ENCODE data around the gene ARRB1. TPM values are rescaled to one million over a fixed set of nuclear protein-coding genes. Genes with fewer than 3 reads are reported as not detected.
"Not testable (repeated sequence)": the region's sequence is repeated elsewhere in the genome, so short reads cannot be mapped to it uniquely, and the experiment has no call there.

ARRB1 gene
- total RNA-seq, 2 donors from 2014 or later: 70.3 to 73.4 TPM

DNA sequence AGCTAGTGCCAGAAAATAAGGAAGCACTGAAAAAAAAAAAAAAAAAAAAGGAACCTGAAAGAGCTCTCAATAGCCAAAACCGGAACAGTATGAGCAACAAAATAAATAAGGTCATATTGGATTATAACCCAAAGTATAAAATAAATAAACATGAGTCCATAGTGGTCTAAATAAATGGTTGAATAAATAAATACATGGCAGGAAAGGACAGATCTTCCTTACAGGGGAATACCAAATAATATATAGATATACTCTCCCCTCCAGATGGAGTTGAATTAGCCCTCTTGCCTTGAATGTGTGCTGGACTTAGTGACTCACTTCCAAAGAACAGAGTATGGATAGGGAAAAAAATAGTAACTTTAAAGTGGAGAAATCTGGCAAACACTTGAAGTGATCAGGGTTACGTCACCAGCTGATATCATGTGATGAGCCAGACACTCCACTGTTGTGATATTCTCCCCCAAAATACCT, 14.3 kb upstream of the ARRB1 start:
- Histone ChIP-seq H3K27ac (peak overlapping the region; percentile 13), H3K4me3 (no peak overlapping the region)
- intact Hi-C loops (cut with DNase I): no loop called here

DNA sequence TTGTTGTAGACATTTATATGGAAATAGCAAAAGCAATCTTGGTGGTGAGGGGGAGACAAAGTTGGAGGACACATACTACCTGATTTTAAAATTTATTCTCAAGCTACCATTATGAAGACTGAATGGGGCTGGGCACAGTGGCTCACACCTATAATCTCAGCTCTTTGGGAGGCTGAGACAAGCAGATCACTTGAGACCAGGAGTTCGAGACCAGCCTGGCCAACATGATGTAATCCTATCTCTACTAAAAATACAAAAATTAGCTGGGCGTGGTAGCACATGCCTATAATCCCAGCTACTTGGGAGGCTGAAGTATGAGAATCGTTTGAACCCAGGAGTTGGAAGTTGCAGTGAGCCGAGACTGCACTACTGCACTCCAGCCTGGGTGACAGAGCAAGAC, 10.8 kb upstream of the ARRB1 start:
- intact Hi-C loops (cut with DNase I); H3K9ac ChIP-seq (ENCODE audit: low read depth in 2 of 2, low read length in 2 of 2); H3K4me1 ChIP-seq; H3K4me3 ChIP-seq; H3K27ac ChIP-seq; H3K9me3 ChIP-seq; H3K36me3 ChIP-seq; DNase-seq; H3K27me3 ChIP-seq: not testable (repeated sequence)

More for the DNA sequence above, 14.3 kb upstream of the ARRB1 start:
- H3K9ac ChIP-seq (ENCODE audit: low read depth in 2 of 2, low read length in 2 of 2): no peak overlapping the region
- TF ChIP-seq, protein P1, sequence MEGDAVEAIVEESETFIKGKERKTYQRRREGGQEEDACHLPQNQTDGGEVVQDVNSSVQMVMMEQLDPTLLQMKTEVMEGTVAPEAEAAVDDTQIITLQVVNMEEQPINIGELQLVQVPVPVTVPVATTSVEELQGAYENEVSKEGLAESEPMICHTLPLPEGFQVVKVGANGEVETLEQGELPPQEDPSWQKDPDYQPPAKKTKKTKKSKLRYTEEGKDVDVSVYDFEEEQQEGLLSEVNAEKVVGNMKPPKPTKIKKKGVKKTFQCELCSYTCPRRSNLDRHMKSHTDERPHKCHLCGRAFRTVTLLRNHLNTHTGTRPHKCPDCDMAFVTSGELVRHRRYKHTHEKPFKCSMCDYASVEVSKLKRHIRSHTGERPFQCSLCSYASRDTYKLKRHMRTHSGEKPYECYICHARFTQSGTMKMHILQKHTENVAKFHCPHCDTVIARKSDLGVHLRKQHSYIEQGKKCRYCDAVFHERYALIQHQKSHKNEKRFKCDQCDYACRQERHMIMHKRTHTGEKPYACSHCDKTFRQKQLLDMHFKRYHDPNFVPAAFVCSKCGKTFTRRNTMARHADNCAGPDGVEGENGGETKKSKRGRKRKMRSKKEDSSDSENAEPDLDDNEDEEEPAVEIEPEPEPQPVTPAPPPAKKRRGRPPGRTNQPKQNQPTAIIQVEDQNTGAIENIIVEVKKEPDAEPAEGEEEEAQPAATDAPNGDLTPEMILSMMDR (IDR thresholded peaks at IDR 0.05): no peak
- no peaks in the 10 kb centered on the region for H3K4me1 ChIP-seq
- no peaks in the 10 kb centered on the region for H3K36me3 ChIP-seq
- no peaks in the 10 kb centered on the region for H3K27me3 ChIP-seq
- no peaks in the 10 kb centered on the region for H3K9me3 ChIP-seq
- no peak for DNase-seq

DNA sequence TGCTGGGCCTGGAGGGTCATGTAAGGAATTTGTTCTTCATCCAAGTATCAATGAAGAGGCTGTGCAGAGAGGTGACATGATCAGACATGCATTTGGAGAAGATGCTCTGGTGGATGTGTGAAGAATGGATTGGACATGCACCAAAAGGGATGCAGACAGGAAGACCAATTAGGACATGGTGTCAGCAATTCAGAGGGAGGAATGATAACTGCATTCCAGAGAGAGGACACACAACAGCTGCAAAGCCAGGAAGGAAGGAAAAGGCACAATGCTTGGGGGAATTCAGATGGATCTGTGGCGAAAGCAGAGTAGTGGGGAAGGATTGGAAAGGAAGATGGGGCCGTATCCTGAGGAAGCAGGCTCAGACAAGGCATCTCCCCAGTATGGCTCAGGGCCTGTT, 5.2 kb upstream of the ARRB1 start:
- TF ChIP-seq, protein P1 (IDR thresholded peaks at IDR 0.05): no peak
- H3K4me3 ChIP-seq: no peak overlapping the region
- H3K4me1 ChIP-seq: peaks cover 6% of the 10 kb centered on the region
- no peak overlapping the region for H3K27ac ChIP-seq
- H3K9me3 ChIP-seq: no peaks in the 10 kb centered on the region
- H3K27me3 ChIP-seq: no peaks in the 10 kb centered on the region
- H3K9ac ChIP-seq (ENCODE audit: low read depth in 2 of 2, low read length in 2 of 2): no peak overlapping the region
- H3K36me3 ChIP-seq: no peaks in the 10 kb centered on the region
- intact Hi-C loops (cut with DNase I): no loop called here
- no peak for DNase-seq

DNA sequence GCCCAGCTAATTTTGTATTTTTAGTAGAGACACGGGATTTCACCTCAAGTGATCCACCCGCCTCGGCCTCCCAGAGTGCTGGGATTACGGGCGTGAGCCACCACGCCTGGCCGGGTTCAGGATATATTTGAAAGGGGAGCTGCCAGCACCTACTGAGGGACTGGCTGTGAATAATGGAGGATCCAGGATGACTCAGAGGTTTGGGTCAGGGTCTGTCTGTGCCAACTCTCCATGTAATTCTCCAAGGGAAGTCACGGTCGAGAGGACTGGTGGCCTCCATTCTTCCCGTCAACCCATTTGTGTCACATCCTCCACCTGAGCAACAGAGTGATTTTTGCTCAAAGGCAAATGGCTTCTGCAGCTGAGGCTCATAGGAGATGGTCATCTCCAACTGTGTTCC, 3.6 kb upstream of the ARRB1 start:
- H3K27me3 ChIP-seq: no peaks in the 10 kb centered on the region
- H3K27ac ChIP-seq: no peak overlapping the region
- H3K4me3 ChIP-seq: no peak overlapping the region
- intact Hi-C loops (cut with DNase I): no loop called here
- peaks cover 6% of the 10 kb centered on the region for H3K4me1 ChIP-seq
- no peaks in the 10 kb centered on the region for H3K9me3 ChIP-seq
- no peak overlapping the region for H3K9ac ChIP-seq (ENCODE audit: low read depth in 2 of 2, low read length in 2 of 2)
- H3K36me3 ChIP-seq: no peaks in the 10 kb centered on the region
- no peak for DNase-seq
- TF ChIP-seq, protein P1 (IDR thresholded peaks at IDR 0.05): no peak

DNA sequence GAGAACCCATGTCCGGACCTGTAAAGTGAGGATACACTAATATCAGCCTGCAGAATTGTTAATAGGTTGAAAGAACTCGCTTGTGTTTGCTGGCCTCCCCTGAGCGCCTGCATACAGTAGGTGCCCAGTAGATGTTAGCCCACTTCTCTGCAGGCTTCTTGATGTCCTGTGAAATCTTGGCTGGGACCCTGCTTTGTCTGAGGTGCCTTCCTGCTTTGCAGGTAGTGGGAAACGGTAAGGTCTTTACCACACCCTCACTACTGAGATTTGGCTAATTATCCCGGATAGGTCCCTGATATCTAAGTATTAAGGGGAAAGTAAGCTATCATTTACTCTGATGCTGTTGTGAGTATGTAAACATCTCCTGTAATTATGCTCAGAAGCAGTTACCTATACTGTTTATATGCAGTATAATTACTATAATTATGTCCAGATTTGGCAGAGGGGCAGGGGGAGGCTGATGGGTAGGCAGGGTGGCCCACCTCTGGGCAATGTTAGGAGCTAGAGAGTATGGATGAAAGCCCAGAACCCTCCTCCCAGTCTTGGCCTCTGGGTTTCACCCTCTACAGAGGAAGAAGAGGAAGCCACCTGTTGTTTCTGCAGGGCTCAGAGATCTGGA, 1.2 kb upstream of the ARRB1 start:
- intact Hi-C loops (cut with DNase I): no loop called here
- no peak for DNase-seq
- peak overlapping the region; percentile 65 for H3K4me3 ChIP-seq
- peaks cover 18% of the 10 kb centered on the region for H3K4me1 ChIP-seq
- H3K9ac ChIP-seq (ENCODE audit: low read depth in 2 of 2, low read length in 2 of 2): peak overlapping the region; percentile 74 to 85
- TF ChIP-seq, protein P1 (IDR thresholded peaks at IDR 0.05): no peak
- H3K9me3 ChIP-seq: no peaks in the 10 kb centered on the region
- H3K36me3 ChIP-seq: no peaks in the 10 kb centered on the region
- H3K27me3 ChIP-seq: no peaks in the 10 kb centered on the region
- peak overlapping the region; percentile 85 for H3K27ac ChIP-seq

DNA sequence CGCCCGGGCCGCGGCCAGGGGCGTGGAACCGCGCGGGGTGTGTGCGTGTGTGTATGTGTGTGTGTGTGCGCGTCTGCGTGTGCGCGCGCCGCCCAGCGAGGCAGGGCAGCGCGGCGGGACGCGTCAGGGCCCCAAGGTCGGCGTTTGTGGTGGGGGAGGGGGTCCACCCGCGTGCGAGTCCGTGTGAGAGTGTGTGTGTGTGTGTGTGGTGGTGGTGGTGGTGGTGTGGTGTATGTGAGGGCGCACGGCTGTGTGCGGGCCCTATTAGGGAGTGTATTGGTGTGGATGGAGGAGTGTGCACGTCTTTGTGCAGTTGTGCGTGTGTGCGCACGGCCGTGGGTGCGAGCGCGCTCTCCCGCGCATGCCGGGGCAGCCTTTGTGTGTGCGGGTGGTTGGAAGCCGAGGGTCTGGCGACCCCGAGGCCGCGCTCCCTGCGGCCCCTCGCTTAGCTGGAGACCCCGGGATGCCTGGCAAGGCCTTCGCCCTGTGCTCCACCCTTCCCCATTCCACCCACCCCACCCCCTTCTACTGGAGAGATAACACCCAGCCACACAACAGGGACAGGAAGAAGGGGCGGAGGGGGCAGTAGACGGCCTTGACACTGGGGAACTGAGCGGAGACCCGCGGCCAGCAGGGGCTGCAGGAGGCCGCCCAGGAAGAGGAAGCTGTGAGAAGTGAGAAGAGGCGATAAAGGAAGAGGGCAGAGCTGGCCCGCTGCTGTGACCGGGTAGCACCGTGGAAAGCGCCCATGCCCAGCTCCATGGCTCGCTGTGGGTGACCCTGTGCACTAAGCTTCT, 528 bp upstream of the ARRB1 start:
- peaks cover 24% of the 10 kb centered on the region for H3K4me1 ChIP-seq
- H3K9me3 ChIP-seq: no peaks in the 10 kb centered on the region
- TF ChIP-seq, protein P1 (IDR thresholded peaks at IDR 0.05): no peak
- H3K36me3 ChIP-seq: no peaks in the 10 kb centered on the region
- intact Hi-C loops (cut with DNase I): no loop called here
- no peaks in the 10 kb centered on the region for H3K27me3 ChIP-seq
- H3K9ac ChIP-seq (ENCODE audit: low read depth in 2 of 2, low read length in 2 of 2): peak overlapping the region; percentile 74 to 85
- DNase-seq: peak; percentile 80
- peak overlapping the region; percentile 65 for H3K4me3 ChIP-seq
- H3K27ac ChIP-seq: peak overlapping the region; percentile 85

Measured in colonic mucosa (tissue), 4 donors.